Esophagus squamous epithelium (tissue), 4 donors: Measurements from ENCODE around the gene GABRB1.

ENCODE experiments used
- CTCF ChIP-seq, 6 experiments: fragments of 450-650 bp in 4 of 6; fragments of 200-600 bp in 2 of 6; sonication (generic) in 2 of 6; IDR thresholded peaks; one replicate each; pipeline ENCODE4 v1.5.1; 2016 to 2019; ENCODE audit warnings: antibody characterized with exemption in 6 of 6, mild to moderate bottlenecking in 4 of 6, moderate library complexity in 4 of 6
- POLR2A ChIP-seq, 4 donors: fragments of 450-650 bp; IDR thresholded peaks; one replicate each; pipeline ENCODE4 v1.6.1; 2017; ENCODE audit warnings: antibody characterized with exemption in 4 of 4, mild to moderate bottlenecking in 4 of 4, moderate library complexity in 3 of 4

GRCh38 chr4:47359891-47360290 is 328.5 kb downstream of the GABRB1 start:
- TF ChIP-seq CTCF (IDR thresholded peaks at IDR 0.05): no peak
- no peak for TF ChIP-seq POLR2A (IDR thresholded peaks at IDR 0.05)
